ENCODE results near the gene NEDD9.

Gene NEDD9

GRCh38 chr6:11217360-11218101 is 14.9 kb downstream of the NEDD9 start:
- no peak for DNase-seq (ENCODE audit: low spot score)

DNA sequence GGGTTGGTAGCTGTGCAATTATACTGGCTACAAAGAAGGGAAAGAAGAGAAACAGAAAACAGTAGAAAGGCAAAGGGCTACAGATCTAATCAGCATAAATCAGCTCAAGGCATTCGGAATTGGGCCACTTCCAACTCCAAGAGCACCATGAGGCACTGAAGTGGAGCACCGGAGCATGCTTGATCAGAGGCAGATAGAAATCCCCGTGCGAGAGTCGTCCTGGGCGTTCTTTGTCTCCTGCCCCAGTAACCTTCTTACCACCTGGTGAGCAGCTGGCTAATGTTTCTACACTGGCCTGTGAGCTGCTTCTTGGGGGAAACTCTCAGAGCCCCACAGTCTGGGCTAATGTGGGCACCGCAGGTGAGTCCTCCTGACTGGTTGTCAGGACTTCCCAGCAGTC is 16.7 kb downstream of the NEDD9 start:
- DNase-seq (ENCODE audit: low spot score): no peak

GRCh38 chr6:11214901-11215300 is 17.6 kb downstream of the NEDD9 start:
- DNase-seq (ENCODE audit: low spot score): no peak

DNA sequence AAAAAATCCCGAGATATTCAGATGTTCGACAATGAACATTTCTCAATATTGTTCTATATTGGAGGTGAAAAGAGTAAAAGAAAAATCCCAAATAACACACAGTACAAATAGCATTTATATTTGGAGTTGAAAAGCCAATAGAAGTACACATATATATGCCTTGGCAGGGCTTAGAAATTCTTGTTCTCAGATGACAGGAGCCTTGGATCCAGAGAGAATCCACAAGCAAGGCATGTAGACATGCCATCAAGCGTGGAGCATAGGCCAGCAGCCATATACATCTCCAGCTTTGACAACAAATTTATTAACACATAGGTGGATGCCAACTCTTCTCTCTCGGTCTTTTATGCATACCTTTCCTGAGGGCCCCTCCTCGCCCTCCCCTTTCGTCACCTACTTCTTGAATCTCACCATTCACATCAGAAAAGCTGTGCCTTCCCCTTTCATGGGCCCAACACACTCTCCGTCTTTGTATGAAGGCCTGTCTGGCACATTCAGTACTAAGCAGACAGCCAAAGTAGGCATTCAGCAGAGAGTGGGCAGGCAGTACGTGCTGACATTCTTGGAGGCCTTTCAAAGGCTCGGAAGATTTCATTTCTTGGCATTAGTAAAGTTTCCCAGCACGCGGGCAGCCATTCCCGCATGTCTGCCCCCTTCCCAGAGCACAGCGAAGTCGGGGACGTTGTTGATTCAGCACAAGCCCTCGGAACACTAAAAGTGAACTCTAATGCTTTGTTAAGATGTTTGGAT is 18.2 kb downstream of the NEDD9 start:
- no peak for DNase-seq (ENCODE audit: low spot score)

DNA sequence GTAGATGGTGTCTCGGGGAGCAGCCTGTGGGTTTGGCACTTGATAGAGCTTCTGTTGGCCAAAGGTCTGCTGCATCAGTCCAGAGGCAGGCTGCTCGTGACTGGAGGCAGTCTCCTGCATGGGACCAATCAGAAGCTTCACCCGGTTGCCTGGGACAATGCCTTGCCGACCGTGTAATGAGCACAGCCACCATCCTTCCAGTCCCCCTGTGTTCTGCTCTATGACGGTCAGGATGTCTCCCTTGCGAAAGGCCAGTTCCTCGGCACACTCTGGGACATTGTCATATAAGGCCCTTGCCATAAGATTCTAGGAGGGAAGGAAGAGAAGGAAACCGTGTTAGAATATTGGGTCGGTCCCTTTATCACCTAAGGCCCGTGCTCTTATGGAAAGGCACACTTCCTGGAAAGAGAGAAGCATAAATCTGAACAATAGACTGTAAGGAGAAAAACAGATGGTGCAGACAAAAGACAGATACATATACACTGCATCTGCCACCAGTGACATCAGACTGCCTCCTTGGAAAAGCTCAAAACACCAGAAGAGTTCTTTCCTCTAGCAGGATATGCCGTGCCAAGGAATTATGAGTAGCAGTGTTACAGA is 18.9 kb downstream of the NEDD9 start:
- DNase-seq (ENCODE audit: low spot score): no peak

DNA sequence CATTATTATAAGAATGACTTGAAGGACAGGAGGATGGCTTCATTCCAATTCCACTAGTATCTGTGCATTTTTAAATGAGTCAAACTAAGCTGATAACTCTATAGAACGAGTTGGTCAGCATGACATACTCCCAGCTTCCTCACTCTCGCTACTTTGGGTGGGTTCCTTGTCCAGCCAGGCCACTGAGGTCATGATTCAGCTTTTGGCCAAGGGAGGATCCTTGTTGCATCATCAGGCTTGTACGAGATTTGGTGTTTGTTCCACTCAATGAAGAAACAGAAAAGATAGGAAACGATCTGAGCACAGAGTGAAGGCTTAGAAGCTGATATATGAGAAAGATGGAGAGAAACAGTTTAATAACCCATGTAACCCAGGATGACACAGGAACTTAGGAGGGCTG is 19.8 kb downstream of the NEDD9 start:
- peak; percentile 59 for DNase-seq (ENCODE audit: low spot score)

DNA sequence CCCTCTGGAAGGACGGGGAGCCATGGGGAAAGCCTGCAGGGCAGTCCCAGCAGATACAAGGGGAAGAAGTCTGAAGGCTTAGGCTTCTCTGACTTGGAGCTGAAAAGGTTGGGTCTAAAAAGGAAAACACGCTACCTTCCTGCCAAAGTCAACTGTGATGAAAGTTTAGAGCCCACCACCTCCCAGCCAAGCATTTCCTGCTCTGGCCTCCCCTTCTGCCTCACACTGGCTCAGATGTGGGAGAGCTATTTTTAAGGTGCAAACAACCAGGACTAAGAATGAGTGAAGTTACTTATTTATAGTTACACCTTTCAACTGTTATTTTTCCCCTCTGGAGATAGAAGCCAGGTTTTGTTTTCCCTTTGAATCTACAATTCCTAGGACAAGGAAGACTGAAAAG is 21.2 kb downstream of the NEDD9 start:
- DNase-seq (ENCODE audit: low spot score): no peak

DNA sequence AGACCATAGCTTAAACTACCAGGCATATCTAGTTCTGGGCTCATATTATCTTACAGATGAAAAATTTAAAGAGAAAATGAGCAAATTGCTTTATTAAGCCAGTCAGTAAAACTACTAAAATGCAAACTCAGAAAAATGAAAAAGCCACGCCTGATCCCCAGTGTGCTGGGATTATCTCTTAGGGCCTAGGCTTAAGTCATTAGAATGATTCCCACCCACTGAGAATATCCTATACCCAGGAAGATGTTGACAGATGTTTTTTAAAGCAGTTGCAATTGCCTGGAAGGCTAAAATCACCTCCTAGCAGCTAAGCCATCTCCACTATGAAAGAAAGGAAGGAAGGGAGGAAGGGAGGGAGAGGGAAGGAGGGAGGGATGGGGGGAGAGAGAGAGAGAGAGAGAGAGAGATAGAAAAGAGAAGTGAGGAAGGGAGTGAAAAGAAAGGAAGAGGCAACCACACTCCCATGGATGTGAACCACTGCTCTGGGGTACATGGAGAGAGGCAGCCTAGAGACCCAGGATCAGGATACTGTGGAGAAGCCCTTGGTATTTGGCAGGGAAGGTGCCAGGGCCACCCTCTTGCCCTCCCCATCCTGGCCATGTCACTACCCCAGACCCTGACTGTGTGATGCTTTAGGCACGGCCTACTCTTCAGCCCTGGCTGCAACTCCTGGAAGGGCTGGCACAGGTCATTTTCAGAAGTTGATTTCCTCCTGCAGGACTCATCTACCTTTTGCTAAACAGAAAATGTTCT is 21.9 kb downstream of the NEDD9 start:
- no peak for DNase-seq (ENCODE audit: low spot score)

- DNase-seq (ENCODE audit: low spot score): no peak
Observed at GRCh38 chr6:11209906-11210305, 22.6 kb downstream of the NEDD9 start.

GRCh38 chr6:11209369-11209768 is 23.1 kb downstream of the NEDD9 start:
- no peak for DNase-seq (ENCODE audit: low spot score)

DNA sequence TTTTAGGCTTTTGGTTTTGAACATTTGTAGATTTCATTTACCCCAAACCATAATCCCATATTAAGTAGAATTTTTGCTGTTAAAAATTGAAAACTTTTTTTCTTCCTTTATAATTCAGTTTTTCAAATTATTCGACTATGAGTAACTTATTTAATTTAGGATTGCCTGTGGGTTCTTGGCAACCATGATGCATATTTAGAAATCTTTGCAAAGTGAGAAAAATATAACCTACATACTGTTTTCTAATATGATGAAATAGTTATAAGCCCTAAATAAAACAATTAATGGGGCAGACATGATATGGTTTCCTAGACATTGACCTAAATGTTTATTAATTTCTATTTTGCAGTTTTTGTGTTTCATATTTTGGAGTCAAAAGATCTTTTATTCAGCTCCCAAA is 23.6 kb downstream of the NEDD9 start:
- no peak for DNase-seq (ENCODE audit: low spot score)

- no peak for DNase-seq (ENCODE audit: low spot score)
Observed at GRCh38 chr6:11208267-11208666, 24.2 kb downstream of the NEDD9 start.

GRCh38 chr6:11207199-11207968 is 25.1 kb downstream of the NEDD9 start:
- DNase-seq (ENCODE audit: low spot score): peak; percentile 62

- DNase-seq (ENCODE audit: low spot score): no peak
Observed at GRCh38 chr6:11206576-11206975, 25.9 kb downstream of the NEDD9 start.

DNA sequence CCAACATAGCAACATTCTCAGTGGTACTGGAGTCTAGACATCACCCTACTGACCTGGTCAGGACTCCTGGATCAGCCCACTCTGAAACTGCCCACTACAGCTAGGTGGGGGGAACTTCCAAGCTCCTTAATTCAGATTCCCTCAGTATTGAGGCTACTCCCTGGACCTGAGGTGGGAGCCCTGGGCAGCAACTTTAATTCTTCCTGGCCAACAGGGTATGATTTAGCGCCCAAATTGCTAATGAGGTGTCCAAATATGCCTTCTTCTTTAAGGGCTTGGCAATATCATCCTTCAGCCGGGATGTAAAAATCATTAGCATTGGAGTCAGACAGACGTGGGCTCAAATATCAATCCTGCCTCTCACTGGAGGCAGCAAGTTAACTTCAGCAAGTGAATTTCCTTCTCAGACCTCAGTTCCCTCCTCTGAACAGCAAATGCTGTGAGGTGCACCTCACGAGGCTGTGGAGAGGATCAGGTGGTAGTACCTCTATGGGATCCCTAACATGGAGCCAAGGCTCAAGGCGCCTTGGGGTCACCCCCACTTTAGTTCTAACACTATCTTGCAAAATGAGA is 27.6 kb downstream of the NEDD9 start:
- DNase-seq (ENCODE audit: low spot score): no peak

GRCh38 chr6:11204005-11204399 is 28.5 kb downstream of the NEDD9 start:
- DNase-seq (ENCODE audit: low spot score): no peak

- no peak for DNase-seq (ENCODE audit: low spot score)
Observed at GRCh38 chr6:11203306-11204004, 29.0 kb downstream of the NEDD9 start.

DNA sequence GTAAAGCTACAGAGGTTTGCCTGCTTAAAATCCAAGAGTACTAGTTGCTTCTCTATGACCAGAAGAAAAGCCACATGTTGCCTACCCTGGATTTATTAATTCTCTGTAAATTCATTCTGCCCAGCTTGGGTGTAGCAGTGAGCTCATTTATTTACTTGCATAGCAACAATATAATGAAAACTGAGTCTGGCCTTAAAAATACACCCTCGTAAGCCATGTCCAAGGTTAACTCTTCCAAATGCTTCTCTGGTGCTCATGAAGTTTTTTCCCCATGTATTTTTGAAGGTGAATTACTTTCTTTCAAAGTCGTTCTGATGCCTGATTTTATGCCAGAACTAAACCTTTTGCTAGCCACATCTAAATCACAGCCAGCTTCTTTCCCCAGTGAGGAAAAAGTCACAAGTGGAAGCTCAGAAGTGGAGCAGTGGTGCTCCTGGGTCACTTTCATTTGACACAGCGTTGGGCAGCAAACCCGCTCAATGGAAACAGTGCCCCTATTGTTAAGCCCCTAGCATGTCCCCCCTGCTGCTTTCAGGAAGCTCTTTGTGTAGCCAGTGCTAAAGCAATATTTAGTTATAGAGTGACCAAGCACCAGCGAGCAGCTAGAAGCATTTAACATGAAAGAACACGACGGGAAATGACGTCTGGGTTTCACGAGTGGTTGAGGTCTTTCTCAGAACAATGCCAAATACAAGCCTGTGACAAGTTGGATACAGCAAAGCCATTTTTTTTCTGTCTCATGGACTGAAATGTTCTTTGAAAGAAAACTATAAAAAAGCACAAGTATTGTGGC is 29.8 kb downstream of the NEDD9 start:
- no peak for DNase-seq (ENCODE audit: low spot score)

- DNase-seq (ENCODE audit: low spot score): no peak
Observed at GRCh38 chr6:11201772-11202512, 30.5 kb downstream of the NEDD9 start.
